Activated CD4-positive, CD25-positive, alpha-beta regulatory T cell (primary cell): ENCODE results near the gene FEZ2.

Experiments
- DNase-seq, 4 experiments: peaks; one replicate each; lab custom pipeline; 2025; lab: John Stamatoyannopoulos, UW

The FEZ2 gene

GRCh38 chr2:36587101-36587500 is 10.9 kb downstream of the FEZ2 start:
- DNase-seq = no peak

DNA sequence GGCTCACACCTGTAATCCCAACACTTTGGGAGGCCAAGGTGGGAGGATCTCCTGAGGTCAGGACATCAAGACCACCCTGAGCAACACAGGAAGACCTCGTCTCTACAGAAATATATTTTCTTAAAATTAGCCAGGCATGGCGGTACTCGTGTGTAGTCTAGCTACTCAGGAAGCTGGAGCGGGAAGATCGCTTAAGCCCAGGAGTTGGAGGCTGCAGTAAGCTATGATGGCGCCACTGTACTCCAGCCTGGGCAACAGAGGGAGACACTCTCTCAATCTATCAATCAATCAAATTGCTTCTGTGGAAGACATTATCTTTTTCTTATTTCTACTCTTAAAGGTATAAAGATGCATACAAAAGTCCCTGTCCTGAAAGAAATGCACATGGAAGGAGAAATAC is 11.3 kb downstream of the FEZ2 start:
- DNase-seq = no peak

DNA sequence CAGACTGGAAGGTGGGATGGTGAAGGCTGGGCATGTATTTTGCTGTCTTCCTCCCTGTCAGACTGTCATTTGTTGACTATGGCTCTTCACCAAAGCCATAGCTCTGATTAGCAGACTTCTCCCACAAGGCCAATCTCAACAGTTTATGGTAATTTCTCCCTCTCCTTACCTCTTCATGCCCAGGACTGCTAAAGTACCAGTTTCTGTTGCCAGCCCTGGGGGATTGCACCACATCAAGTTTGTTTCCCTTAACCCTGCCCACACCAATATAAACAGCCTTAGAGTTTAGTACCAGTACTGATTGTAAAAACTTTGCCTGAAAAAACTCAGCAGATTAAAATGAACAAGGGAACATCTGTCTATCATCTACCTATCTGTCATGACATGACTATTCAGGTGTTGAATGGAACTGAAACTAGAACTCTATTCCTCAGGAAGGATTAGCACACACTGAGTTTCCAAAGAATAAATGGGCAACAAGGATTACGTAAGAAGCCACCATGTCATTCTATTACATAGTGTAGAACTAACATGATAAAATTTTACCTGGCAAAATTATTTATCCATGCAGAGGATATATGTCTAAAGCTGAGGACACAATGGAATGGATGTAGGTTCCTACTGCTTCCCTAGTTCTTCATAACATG is 13.7 kb downstream of the FEZ2 start:
- DNase-seq = no peak

DNA sequence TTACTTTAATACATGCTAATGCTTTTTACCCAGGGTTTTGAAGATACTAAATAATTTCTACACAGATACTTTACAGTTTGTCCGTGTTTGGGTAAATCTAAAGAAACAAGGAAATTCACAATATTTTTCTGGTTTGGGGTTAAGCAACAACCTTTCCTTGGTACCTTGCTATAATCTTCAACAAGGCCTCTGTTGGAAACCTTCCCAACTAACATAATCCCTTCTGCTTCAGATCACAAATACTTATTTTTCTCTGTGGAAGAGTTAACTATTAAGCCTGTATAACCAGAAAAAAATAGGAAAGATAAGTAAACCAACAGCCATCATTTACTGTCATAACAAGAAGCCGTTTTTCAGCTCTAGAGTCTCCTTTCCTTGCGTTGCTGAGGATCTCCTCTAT is 15.0 kb downstream of the FEZ2 start:
- DNase-seq = no peak

DNA sequence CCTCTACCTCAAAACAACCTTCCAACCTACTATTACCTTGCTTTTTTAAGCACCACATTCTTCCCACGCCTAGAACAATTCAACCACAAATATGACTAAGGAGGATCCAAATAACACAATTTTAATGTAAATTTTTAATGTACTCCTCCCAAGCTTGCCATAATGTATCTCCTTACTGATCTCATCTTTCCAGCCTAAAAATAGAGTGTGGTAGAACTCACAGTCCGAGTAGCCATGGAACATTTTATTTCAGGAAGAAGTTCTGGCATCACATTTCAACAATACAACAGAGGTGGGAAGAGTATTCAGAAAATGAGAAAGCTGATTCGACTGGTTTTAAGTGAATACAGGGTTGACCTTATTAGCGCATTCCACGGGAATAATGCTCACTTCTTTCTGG is 15.4 kb downstream of the FEZ2 start:
- no peak for DNase-seq

- no peak for DNase-seq
Measured at GRCh38 chr2:36579297-36579664, 18.7 kb downstream of the FEZ2 start.

DNA sequence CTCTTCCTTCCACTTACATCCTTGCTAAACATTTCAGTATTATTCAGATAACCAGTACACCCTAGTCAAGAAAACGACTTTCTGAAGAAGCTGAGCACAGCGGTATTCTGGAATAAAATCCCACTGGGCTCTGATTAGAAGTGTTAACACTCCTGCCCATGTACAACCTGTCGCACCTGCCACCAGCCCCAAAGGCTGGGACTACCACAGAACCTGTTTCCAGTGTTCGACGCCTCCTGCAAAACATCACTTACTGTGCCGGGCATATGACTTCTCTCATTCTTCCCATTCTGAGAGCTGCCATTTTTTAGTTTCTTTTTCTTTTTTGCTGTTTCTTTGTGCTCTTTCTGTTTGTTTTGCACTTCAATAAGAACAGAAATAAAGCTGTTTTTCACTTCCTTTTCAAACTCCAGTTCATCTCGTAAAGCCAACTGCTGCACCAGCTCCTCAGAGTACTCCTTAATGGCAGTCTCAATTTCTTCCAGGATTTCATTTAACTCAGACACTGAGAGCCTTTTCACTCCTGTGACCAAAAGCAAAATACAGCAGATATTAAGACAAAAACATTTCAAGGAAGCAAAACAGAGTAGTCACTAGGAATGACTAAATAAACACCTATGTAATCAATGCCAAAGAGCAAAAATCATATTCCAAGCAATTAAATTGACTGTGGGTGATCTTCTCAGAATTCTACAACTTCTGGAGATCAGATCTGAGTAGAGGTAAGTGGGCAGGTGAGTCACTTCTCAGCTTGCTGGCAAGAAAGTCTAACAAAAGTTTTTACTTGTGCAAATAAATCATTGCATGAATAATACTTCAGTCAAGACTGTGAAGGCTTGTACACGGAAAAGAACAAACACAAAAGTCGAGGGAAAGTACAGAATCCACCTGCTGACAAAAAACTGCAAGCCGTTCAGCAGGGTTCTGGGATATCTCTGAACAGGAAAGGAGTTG is 19.3 kb downstream of the FEZ2 start:
- no peak for DNase-seq

DNA sequence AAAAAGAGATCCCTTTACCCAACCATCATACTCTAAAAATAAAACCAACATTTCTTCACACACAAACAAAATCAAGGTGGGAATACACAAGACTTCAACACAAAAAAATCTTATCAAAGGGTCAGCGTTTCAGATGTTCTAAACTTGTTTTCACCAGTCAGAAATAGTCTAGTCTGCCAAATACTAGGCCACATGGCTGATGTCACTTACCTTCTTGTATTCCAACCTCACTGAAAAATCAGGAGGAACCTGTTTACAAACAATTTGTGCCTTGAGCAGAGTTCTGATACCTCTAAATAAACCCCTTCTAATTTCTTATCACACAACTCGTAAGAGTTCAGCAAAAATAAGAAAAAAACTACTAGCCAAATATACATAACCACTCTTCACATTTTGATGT is 20.1 kb downstream of the FEZ2 start:
- no peak for DNase-seq

DNA sequence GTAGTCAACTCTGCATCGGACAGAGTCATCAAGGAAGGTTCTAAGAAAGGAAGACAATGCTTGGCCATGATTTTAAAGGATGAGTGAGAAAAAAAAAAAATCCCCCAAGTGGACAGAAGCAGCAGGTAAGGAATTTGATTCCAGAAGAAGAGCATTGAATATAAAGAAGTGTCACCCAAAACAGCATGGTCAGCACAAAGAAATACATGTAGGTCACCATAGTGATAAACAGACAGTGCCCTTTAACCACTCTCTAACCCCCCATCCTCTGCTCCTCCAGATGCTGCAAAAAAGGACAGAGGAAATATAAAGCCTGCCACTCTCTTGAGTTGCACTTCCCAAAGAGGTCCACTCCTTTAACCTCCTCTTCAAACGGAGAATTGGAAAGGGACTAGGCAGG is 23.4 kb downstream of the FEZ2 start:
- no peak for DNase-seq

DNA sequence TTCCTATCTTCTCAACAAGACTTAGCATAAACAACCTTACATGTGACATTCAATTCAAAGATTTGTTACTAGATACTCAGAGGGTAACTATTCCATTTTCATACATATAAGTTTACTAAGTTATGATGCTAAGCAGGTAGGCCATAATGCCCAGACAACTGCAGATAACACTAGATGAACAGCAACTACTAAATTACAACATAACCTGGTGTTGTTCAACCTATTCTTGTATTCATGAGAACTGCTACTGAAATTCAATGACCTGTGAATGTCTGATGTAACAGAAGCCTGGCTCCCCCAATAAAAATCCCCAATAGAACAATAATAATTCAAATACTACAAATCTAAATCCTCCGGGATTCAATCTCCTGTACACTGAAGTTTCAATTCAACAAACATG is 24.8 kb downstream of the FEZ2 start:
- no peak for DNase-seq

- no peak for DNase-seq
Measured at GRCh38 chr2:36572719-36573059, 25.3 kb downstream of the FEZ2 start.

- no peak for DNase-seq
Measured at GRCh38 chr2:36572054-36572718, 25.8 kb downstream of the FEZ2 start.

DNA sequence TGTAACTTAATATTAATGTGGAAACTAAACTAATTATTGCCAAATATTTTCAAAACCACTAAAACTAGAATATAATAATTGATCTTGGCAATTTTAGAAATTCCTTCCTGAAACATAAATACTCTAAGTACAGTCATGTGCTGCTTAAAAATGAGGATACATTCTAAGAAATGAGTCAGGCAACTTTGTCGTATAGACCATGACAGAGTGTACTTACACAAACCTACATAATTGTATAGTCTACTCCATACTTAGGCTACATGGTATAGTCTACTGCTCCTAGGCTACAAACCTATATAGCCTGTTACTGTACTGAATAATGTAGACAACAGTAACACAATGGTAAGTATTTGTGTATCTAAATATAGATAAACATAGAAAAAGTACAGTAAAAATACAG is 27.6 kb downstream of the FEZ2 start:
- no peak for DNase-seq

GRCh38 chr2:36569267-36569856 is 28.6 kb downstream of the FEZ2 start:
- DNase-seq = no peak

DNA sequence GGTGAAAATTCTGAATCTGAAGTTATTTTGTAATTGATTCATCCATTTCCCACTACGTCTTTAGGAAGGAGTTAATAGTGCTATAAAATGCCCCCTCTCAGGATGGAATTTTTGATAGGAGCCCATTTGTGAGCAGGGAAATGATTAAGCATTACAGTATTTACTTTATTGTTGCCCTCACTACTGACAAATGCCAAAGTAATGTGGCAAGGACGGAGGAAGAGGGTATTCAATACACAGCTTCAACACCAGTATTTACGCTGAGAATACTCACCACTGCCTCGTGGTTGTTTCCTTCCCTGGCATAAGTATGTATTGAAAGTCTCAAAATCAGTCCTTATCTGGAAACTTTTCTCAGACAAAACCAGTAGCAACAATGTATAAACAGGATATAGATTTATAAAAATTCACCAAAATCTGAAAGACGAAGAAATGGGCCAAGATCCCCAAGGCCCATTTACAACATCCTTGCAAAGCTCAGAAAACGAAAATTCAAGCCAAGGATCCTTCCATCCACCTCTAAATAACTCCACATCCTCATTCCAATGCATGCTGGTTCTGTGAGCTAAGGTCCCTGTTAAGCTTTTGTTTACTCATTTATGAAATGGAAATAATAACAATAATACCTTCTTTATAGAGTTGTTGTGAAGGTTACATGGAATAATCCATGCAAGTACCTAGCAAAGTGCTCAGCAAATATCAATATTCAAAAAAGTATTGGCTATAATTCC is 29.3 kb downstream of the FEZ2 start:
- no peak for DNase-seq

- no peak for DNase-seq
Measured at GRCh38 chr2:36567711-36568408, 30.1 kb downstream of the FEZ2 start.

DNA sequence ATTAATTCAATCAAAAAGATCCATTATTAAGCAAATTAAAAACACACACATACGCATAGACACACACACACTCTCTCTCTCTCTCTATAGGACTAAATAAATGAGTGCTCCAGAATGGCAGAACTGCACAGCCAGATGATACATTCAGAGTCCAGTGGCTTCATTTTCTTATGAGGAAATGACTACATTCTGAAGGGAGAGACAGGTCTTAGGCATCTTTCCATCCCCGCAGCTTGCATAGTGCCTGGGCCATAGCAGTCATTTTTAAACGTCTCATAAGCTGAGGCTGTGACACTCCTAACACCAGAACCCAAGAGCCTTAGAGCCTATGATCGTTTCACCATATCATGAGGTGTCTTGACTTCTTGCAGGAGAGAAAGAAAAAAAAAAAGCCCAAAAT is 31.1 kb downstream of the FEZ2 start:
- DNase-seq = no peak

DNA sequence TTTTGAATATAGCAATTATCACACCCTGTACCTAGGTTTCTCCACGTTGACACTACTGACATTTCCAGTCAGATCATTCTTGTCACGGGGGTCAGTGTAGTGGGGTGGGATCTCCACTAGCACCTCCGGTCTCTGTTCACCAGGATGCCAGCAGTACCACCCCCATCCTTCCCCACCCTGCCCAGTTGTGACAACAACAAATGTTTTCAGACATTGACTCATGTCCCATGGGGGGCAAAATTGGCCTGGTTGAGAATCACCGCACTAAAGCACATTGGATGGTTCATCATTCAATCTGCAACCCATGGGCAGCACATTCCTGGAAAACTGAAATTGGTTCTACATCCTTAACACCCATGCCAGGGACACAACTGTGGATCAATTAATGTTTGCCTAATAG is 32.3 kb downstream of the FEZ2 start:
- DNase-seq = no peak

GRCh38 chr2:36564377-36564930 is 33.5 kb downstream of the FEZ2 start:
- no peak for DNase-seq

GRCh38 chr2:36562973-36563532 is 34.9 kb downstream of the FEZ2 start:
- DNase-seq = no peak

DNA sequence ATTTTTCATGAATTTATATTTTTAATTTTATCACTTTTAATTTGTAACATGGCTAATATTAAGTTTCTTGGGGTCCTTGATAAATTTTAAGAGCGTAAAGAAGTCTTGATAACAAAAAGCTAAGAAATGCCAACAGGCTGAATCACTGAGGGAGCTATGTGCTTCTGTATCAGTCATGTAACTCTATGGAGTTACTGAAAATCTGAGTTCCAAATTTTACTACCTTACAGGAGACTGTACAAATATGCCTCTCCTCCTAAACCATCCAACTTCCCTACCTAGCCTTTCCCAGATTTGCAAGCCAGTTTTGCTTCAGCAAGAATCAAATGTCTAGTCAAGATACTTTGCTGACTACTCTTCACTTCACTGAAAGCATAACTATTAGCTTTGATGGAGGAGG is 35.7 kb downstream of the FEZ2 start:
- no peak for DNase-seq
